HG03060 (cell line): ENCODE data around the gene MAGI1.

Source experiments
- ATAC-seq: cut with Tn5 transposase; IDR thresholded peaks from one replicate; pipeline ENCODE4 v1.9.1; 2021; ENCODE audit warnings: low read depth, moderate number of reproducible peaks; ENCODE audit not compliant: unreplicated experiment

MAGI1 gene

DNA sequence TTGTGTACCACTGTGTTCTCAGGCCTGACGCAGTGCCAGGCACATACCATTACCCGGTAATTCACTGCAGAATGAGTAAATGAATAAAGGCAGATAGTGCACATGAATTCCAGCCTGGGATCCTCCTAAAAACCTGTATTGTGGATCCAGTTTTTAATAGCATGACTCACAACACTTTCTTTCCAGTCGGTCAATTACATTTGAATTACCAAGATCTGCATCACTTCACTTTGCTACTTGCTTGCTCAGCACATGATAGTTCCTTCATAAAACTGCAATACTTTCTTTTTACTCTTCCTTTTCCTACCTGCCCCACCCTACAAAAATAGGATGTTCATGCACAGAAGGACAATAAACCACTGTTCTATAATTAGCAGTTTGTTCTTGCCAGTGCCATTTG, 553.8 kb downstream of the MAGI1 start:
- ATAC-seq = no peak

DNA sequence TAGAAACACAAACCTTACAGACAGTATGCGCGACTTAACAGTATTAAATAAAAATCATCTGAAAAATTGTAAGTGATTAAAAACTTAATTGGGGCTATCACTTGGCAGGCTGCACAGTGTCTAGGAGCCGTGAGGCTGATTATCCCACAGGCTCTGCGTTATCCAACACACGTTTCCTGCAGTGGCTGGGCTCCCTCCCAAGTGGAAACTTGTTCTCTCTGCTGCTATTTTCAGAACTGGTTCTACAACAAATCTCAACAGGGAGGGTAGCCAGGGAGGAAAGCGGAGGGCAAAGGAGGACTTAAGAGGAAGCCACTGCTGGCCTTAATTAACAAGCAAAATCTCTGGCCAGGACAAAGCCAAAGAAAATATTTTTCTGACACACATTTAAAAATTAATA, 555.2 kb downstream of the MAGI1 start:
- no peak for ATAC-seq

DNA sequence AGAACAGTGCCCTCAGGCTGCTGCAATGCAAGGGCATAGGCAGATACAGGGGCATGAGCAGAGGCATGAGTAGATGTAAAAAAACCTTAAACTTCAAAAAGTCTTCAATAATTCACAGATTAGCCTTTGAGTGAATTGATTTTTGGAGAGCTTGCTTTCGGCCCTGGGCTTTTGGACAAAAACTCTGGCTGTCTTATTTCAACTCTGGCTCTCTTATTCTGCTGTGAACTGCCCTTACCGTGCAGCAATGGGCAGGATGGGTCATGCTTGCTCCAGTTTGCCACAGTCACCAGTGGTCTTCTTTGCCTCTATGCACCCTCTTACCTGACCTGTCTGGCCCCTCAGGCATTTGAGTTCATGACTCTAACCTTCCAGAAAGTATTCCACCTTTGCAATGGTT, 555.7 kb downstream of the MAGI1 start:
- ATAC-seq = no peak

DNA sequence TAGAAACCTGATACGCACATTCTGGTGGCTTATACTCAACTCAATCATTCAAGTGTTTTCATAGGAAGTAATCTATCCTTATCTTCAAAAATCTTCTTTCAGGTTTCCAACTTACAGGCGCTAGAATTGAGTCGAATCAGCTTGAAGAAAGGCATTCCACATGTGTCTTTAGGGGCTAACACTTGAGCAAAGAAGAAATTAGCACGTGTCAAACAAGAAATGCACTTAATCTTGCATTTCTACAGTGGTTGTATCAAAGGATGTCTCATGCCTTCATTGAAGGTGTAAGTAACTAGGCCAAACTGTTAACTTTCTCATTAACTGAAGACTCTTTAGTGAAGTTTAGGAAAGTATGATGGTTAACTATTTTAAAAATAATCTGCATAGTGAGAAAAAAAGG, 557.6 kb downstream of the MAGI1 start:
- no peak for ATAC-seq

DNA sequence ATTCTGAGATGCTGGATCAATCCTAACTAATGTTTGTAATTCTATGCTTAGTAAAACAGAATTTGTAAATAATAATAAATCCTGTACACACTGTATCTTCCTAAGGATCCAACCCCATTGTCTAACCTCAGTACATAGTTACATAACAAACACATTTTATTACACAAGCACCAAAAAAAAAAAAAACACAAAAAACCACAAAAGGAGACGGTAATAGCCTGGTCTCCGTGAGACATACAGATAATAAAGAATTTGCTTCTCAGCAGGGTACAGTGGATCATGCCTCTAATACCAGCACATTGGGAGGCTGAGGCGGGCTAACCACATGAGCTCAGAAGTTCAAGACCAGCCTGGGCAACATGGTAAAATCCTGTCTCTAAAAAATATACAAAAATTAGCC, 558.7 kb downstream of the MAGI1 start:
- ATAC-seq = no peak

DNA sequence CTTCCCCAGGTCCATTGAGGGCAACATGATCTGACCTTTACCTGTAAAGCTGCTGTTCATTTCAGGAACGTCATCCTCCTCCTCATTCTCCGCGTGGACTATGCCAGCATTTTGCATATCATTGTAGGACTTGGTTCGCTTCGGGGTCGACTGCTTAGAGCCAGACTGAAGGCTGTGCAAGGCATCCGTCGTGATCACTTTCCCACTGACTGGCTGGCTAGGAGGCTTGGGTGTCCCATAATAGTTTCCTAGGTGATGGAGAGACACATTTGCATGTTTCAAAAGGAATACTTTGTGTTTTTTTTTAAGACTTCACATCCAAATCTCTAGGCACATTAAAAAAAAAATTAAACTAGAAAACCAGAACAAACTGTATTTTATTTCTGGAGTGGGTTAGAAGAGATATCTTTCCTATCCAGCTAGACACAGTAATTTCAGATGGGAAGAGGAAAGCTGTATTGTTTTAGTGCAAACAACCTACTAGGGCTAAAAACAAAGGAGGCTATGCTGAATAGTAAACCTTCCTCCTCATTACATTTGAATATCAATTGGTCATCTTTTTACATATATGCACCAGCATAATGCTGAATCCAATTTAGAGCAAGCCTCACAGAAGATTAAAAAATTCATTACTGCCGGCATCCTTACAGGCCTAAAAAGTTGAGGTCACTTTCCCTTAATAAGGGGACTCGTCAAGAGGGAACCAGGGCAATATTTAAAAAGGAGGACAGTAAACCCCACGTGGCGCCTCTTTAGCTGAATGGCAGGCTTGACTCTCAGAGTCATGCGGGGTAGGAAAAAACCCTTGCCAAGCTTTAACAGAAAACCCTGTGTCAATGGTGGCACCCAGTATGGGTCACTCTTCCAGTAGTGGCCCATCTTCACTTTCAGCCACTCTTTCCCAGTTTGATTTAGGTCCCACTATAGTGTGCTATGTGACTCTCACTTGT, 559.9 kb downstream of the MAGI1 start:
- ATAC-seq = no peak

DNA sequence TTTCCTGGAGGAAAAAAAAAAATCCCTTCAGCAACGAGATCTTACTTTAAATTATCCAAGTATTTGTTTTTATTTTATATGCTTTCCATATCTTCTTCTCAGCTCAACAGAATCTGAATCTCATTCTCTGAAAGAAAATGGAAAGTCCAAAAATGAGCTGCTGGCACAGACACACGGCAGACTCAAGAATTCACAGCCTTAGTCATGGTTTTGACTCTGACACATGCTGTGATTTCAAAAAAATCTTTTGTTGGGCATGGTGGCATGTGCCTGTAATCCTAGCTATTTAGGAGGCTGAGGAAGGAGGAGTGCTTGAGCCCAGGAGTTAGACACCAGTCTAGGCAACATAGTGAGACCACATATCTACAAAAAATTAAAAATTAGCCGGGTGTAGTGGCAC, 565.0 kb downstream of the MAGI1 start:
- no peak for ATAC-seq

DNA sequence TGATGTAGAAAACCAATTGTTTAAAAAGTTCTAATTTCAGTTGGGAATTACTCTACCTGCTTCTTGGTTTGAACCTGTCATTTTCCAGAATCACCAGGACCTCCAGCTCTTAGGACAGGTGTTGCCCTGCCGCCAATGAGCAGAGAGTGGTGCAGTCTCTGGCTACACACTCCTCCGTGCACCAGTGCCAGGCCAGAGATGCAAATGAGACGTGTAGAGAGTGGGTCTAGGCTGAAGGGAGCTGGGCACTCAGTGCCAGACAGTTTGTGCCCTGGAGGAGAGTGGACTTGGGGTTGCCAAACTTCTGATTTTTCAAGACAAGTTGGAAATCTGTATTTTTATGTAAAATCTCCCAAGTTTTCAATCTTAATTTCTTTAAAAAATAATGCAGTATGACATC, 566.2 kb downstream of the MAGI1 start:
- no peak for ATAC-seq

DNA sequence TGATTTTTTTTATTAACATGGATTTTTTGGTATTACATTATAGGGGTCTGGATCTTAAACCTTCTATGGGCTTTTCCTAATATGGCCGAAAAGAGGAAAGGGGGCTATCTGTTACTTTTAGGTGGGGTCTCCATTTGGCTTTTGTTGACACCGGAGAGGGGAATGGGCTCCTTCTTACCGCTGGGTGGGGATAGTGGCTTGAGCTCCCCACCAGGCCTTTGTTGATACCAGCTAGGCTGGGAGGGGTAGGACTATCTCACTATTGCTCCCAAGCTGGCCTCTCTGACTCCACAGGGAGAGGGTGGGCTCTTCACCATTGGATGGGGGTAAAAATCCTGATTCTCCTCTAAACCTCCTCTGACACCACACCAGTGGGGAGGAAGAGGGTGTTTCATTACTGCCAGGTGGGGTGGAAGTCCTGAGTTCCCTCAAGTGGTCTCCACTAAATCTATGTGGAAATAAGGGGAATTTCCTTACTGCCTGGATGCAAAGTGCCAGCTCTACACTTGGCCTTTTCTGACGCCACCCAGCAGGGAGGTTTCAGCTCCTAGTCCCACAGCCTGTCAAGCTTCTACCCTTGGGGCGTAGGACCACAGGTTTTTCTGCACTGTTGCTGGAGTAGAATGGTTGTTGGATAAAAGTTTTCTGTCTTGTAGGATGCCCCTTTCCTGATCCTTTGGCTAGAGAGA, 572.3 kb downstream of the MAGI1 start:
- no peak for ATAC-seq

DNA sequence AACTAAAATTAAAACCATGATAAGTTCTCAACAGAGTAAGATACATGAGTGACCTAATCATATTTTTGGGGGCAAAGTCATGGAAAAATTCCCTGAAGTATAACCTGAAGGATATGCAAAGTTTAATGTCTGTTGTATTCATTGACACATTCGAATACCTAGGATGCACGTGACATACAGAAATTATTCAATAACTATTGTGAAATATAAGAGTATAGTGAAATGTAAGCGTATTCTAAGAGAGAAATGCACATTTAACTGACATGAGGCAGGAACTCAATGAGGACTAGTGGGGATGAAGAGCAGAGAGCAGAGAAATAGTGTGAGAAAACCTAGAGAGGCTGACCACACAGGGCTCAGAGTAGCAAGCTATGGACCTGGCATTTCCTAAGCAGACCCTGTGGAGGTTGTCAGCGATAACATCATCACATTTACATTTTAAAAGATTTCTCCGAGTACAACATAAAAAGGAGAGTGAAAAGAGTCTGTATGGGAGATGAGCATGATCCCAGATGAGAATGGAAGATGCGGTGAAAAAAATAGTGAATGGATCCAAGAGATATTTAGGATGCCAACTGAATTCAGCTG, 588.8 kb downstream of the MAGI1 start:
- no peak for ATAC-seq

DNA sequence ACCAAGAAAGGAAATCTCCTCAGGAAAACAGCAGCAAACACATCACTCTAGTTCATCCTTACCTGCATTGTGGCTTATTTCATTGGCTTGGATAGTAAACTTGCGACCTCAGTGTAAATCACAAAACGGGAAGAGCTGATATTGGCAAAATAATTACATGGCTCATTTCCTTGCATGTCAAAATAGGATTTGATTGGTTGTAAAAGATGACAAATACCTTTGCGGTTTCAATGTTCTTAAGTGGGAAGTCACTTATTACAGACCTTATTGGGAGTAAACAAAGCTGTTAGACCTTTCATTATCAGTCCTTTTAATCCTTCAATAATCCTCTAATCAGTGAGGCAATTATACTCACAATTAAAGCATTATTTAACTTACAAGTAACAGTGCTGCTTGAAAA, 590.6 kb downstream of the MAGI1 start:
- ATAC-seq = no peak

DNA sequence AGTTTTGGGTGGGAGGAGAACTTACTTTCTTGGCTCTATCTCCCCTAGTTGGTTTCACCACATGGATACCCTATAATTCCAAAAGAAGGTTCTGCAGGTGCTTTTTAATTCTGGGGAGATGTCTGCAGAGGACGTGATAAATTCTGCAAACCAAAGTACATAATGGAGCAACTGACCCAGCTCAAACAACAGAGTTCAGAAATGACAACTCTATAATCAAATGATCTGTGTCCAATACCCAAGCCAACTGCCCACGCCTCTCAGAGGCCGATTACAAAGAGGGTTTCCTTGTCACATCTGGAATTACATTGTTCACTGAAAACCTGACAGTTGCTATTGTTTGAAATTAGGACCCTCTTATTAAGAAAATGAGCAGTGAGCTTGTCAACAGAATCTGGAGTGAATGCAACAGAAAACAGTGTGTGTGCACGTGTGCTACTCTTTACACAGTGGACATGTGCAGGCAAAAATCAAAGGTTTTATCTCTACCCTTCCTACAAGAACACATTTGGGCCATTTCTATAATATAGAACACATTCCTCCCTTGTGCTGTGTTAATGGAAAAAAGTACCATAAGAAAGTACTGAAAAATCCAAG, 593.0 kb downstream of the MAGI1 start:
- ATAC-seq = no peak

DNA sequence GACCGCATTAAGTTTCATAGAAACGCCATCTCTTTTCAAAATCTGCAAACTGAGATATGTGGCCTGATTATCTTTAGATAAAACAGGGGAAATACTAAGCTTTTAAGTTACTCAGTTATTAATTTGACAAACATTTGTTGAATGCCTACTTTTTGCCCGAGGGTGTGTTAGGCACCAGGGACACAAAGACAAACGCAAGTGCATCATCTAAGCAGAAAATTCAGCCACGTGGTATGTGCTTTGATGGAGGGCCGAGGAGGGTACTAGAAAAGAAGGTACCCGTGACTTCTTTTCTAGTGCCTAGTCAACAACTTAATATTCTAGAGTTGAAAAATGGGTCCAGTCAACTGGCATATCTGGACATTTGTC, 594.3 kb downstream of the MAGI1 start:
- ATAC-seq = no peak

DNA sequence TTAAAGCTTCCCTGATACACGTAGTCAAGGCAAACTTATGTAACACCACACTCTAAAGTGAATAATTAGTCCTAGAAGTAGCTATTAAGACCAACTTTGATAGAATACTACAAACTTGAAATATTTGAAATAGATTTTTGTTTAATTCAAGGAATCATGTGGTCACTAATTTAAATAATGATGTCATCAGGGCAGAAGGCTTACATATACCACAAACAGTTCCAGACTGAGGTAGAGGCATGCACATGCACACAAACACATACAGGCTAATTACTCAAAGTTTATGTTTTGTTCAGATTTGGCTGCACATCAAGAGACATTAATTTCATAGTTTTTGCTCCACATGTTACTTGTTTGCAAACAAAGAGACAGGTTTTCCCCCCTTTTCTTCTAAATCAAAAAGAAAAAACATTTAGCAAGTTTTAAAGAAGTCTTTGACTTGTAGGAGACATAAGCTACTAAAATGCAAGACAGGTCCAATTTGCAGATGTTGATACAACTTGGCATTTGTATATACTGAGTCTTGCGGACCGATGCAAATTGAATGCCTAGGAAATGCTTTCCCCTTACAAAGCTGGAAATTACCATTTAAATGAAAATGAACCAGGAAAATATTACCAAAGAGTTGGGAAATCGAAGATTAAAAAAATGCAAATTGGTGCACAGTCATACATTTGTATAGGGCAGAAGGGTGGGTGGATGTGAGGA, 594.8 kb downstream of the MAGI1 start:
- no peak for ATAC-seq

DNA sequence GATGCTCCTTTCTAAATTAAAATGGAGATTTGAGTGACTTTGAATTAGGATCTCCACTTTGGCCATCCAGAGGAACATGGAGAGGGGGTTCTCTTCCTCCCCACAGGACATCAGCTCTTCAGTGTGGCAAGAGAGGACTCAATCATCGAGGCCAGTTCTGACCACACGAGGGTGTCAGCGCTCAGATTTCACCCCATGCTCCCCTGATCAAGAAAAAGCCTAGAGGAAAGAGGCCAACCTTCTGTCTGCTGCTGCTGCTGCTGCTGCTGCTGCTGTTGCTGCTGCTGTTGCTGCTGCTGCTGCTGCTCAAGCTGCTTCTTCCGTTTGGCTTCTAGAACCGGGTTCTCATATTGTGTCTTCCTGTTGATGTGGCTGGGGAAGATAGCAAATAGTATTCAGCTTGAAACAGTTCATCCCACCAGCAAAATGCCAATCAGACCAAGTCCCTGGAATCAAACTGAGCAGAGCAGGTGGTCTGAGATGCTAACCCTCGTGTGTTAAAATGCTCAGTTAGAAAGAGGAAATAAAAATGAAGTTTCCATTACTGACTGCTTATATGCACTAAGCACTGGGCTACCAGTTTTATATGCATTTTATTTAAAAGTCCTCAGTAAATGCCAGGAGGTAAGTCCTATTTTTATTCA, 599.0 kb downstream of the MAGI1 start:
- no peak for ATAC-seq

DNA sequence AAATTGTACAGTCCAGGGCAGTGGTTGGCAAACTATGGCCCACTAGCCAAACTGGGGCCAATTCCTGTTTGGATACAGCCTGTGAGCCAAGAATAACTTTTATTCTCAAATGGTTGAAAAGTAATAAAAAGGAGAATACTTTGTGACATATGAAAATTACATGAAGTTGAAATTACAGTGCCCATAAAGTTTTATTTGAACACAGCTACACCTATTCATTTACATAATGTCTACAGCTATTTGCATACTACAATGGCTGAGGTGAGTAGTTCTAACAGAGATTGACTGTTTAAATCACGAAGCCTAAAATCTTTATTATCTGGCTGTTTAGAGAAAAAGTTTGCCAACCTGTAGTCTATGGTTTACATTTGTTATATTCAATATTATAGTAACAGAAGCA, 600.1 kb downstream of the MAGI1 start:
- ATAC-seq = no peak

DNA sequence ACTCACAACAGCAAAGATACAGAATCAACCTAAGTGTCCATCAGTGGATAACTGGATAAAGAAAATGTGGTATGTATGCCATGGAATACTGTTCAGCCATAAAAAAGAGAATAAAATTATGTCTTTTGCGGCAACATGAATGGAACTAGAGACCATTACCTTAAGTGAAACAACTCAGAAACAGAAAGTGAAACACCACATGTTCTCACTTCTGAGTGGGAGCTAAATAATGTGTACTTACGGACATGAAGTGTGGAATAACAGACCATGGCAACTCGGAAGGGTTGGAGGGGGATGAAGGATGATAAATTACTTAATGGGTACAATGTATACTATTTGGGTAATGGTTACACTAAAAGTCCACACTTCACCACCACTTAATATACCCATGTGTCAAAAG, 600.6 kb downstream of the MAGI1 start:
- ATAC-seq = no peak

DNA sequence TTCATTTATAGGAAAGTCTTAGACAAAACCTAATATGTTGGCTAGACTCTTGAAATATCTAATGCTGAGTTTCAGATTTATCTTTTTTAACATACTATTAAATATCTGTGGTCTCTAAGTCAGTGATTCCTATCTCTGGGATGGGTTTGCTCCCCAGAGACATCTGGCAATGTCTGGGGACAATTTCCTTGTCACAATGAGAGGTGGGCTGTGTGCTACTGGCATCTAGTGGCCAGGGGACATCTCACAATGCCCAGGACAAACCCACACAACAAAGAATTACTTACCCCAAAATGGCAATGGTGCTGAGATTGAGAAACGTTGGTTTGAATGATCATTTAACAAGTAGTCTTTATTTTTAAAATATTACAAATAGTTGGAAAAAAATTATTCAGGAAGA, 602.1 kb downstream of the MAGI1 start:
- no peak for ATAC-seq

DNA sequence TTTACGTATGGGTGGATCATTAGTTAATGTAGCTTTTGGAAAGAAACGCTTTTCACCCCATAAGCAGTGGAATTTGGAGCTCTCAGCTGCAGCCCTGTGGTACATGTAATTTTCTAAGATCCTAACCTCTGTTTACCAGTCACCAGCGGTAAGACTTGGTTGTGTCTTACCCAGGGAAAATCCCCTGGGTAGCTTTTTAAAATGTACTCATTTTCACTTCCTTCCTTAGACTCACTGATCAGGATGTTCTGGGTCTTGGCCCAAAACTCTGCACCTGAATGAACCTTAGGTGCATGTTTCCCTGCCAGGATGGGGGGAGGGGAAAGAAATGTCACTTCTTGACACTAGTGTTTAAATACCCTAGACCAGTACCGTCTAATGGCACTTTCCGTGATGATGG, 605.2 kb downstream of the MAGI1 start:
- ATAC-seq = no peak

DNA sequence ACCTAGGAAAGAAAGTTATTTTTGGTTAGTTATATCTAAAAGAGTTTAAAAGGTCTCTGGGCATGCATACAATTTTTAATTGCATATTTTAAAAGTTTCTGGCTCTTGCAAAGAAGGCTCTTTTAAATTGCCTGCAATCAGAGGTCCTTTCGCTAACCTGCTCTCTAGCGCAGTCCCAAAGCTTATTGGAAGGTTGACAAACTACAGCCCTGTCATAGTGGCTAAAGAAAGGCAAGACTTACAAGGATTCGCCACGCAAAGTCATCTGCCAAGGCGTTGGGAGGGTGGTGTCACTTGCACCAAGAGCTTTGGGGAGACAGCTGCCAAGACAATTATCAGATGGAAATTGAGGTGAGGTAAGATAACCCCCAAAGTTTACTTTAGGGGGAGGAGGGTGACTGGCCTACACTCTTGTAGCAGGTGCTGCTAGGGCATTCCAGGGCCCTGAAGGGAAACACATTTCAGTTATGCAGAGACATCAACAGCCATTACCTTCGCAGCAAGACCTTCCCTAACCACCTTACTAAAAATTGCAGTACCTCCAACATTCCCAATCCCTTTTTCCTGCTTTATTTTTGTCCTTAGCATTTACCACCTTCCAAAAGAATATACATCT, 606.2 kb downstream of the MAGI1 start:
- ATAC-seq = no peak
